HG03095 (cell line): ENCODE results near the gene PRR29.
A peak's percentile ranks its signal among the peaks of the same experiment; 100 is the strongest.
"Not testable (repeated sequence)": the region's sequence is repeated elsewhere in the genome, so short reads cannot be mapped to it uniquely, and the experiment has no call there.

ENCODE experiments used
- ATAC-seq: cut with Tn5 transposase; IDR thresholded peaks from one replicate; pipeline ENCODE4 v1.9.1; 2021; ENCODE audit warnings: moderate library complexity; ENCODE audit not compliant: unreplicated experiment

PRR29 gene

GRCh38 chr17:64008830-64009229, 10.7 kb downstream of the PRR29 start:
- no peak for ATAC-seq

DNA sequence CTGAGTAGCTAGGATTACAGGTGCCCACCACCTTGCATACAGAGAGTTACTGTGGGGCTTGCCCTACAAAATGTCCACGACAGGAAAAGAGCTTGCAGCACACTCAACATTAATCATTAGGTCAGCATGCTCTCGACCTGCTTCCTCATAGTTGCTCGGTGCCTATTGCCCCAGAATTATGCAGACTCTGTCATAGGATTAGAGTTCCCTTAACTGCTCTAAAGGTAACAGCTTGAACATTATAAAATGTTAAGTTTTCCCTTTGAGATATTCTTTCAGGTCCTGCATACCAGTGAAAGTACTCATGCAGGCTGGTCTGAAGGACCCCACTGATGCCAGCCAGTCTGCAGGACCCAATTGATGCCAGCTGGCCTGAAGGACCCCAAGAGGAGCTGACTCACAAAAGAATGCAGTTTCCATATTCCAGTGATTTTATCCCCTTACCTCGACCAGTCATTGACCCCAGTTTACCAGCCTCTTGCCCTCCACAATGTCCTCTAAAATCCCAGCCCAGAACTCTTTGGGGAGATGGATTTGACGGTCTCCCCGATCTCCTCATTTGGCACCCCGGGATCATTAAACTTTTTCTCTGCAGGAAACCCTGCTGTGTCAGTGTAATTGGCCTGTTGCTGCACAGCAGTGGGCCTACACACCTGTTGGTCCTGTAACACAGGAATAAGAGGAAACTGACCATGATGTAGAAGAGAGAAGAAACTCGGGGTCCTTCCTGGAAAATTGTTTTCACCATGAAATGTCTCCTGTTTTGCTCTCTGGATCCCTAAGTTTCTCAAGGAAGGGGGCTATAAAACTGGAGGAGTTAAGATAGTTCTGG, 11.6 kb downstream of the PRR29 start:
- no peak for ATAC-seq

DNA sequence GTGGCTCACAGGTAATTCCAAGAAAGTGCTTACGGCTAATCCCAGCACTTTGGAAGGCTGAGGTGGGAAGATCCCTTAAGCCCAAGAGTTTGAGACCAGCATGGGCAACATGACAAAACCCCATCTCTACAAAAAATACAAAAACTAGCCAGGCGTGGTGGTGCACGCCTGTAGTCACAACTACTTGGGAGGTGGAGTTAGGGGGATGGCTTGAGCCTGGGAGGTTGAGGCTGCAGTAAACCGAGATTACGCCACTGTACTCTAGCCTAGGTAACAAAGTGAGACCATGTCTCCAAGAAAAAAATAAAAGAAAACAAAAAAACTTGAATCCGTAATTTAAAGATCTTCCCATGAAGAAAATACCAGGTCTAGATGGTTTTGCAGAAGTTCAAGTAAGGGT, 17.3 kb downstream of the PRR29 start:
- no peak for ATAC-seq

DNA sequence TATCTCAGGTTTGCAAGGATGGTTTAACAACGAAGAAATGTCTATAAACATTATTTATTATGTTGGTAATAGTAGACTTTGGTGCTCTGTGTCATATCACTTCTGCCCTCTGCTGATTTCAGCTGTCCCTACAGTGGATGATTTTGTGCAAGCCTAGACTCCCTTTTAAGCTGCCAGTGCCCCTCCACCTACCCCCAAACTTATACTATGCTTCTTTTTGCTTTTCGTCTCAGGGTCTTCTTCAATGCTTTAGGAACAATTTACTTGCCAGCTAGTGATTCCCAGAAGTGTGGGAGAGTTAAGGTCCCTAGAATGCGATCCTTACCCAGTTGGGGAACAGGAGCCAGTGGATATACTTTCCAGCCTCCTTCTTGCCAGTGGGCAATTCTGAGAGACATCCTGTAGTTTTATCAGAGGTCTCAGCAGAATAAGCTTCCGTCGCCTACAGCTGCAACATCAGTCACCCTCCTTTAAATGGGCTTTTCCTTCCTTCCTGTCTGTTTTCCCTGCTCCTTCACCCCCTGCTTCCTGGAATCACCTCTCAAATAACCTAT, 18.2 kb downstream of the PRR29 start:
- no peak for ATAC-seq

DNA sequence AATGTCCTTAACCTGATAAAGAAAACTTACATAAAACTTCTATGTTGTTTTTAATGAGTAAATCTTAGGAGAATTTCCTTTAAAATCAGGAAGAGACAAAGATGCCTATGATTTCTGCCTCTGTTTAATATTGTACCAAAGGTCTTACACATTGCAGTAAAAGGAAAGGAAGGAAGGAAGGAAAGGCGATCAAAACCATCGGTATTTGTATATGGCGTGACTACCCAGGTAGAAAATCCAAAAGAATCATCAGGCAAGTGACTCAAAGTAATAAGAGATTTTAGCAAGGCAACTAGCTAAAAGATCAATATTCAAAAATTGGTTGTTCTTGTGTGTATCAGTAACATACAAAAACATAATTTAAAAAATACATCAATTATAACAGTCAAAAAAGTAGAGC, 18.8 kb downstream of the PRR29 start:
- no peak for ATAC-seq

DNA sequence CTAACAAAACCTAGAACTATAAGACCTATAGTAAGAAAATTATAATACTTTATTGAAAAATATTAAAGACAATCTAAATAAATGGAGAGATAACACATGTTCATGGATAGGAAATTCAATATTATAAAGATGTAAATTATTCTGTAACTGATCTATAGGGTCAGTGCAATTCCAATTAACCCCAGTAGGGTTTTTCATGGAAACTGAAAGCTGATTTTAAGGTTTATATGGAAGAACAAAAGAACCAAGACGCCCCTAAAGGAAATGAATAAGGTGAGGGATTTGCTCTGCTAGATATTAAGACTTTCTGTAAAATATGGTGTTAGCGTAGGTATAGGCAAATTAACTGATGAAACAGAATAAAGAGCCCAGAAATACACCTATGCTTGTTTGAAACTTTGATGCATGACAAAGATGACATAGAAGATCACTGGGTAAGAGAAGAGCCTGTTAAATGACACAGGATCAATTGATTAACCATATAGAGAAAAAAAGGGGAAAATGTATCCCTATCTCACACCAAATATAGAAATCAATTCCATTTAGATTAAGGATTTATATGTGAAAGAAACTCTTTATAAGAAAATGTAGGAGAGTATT, 19.3 kb downstream of the PRR29 start:
- ATAC-seq = no peak

- not testable (repeated sequence) for ATAC-seq
Observed at GRCh38 chr17:64019551-64019961, 21.4 kb downstream of the PRR29 start.

GRCh38 chr17:64020056-64020766, 22.1 kb downstream of the PRR29 start, which contains the start of gene ICAM2:
Gene ICAM2 (minus strand): TSS chr17:64020633. CDS start chr17:64006691, 13,942 bp downstream.
- ATAC-seq = peak; percentile 56

GRCh38 chr17:64022611-64023063, 24.5 kb downstream of the PRR29 start:
- ATAC-seq = no peak

DNA sequence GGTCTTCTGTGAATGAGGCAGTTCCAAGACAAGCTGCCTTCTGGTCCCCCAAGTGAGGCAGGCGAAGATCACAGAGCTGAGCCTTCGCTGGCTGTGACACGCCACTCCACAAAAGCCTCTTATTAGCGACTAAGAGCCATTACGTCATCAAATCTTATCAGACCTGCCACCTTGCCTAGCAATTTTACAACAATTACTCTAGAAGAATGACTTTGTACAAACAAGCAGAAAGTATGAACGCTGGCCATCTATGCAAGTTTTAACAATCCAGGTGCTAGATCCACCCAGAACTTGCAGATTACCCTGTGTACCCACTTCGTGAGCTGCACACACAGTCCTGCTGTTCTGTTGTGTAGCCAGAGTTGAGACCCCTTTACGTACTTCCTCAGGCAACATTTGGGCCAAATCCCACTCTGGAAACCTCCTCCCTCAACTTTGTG, 26.1 kb downstream of the PRR29 start:
- ATAC-seq = no peak

GRCh38 chr17:64024781-64025731, 26.9 kb downstream of the PRR29 start:
- no peak for ATAC-seq

- ATAC-seq = peak; percentile 56
Observed at GRCh38 chr17:64025732-64026294, 27.7 kb downstream of the PRR29 start.

- ATAC-seq = no peak
Observed at GRCh38 chr17:64028874-64029464, 30.8 kb downstream of the PRR29 start.

- ATAC-seq = no peak
Observed at GRCh38 chr17:64032081-64032480, 33.9 kb downstream of the PRR29 start.

- ATAC-seq = no peak
Observed at GRCh38 chr17:64036198-64036922, 38.2 kb downstream of the PRR29 start.

DNA sequence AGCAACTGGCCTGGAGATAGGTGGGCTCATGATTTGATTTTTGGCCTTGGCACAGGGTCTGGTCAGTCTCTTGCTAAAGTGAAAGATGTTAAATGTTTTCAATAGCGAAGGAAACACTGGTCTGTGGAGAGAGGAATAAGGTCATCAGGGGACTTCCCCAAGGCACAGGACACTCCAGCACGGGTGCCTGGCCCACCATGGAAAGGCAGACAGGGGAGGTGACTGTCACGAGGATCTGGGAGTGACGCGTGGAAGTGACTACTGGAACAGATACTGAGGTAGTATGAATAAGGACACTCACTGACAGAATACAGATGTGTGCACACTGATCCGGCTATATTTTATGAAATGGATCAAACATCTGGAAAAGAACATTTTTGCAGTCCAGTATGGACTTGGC, 39.0 kb downstream of the PRR29 start:
- ATAC-seq = no peak

GRCh38 chr17:64037802-64038201, 39.7 kb downstream of the PRR29 start:
- ATAC-seq = no peak

DNA sequence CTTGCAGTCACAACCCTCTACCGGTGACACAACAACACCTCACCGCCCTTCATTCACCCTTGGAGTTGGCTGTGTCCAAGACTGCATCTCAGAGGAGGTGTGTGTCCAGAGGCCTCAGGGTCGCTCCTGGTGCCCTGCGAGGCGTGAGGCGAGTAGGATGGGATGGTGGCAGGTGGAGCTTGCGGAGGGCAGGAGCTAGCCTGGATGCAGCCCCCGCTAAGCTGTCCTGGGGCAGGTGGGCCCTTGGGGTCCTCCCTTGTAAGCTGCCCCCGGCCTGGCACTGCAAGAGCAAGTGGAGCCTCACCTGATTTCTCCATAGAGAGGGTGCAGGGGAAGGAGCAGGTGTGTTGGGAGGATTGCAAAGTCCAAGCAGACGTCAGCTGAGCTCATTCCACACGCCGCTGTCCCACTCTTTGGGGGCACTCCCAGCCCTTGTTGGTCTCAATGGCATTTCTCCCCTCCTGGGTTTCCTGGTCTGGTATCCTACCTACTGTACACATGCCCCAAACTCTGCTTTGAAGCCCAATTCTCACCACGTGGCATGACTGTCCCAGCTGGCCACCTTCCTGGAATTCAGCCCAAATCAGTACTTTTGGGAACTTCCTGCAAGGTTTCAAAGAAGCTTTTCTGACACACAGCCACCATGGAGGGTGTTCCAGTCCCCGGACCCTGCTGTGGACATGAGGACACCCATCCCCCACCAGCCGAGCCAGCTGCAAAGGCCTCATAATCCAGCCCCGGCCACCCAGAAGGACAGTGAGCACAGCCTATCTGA, 40.4 kb downstream of the PRR29 start:
- ATAC-seq = no peak
